Stimulated activated CD4-positive, alpha-beta T cell treated with anti-CD3 and anti-CD28 coated beads, Interleukin-2, amount 100 ng/mL, for 24 hours (primary cell): Measurements from ENCODE around the gene MAP1LC3C.
A peak's percentile ranks its signal among the peaks of the same experiment; 100 is the strongest.
"Not testable (repeated sequence)": the region's sequence is repeated elsewhere in the genome, so short reads cannot be mapped to it uniquely, and the experiment has no call there.

Source experiments
- DNase-seq, 2 donors: peaks; one replicate each; pipeline ENCODE4 v3.0.0-alpha.2; 2020

MAP1LC3C gene

GRCh38 chr1:241990040-241990439 is 8.9 kb downstream of the MAP1LC3C start:
- DNase-seq: no peak

DNA sequence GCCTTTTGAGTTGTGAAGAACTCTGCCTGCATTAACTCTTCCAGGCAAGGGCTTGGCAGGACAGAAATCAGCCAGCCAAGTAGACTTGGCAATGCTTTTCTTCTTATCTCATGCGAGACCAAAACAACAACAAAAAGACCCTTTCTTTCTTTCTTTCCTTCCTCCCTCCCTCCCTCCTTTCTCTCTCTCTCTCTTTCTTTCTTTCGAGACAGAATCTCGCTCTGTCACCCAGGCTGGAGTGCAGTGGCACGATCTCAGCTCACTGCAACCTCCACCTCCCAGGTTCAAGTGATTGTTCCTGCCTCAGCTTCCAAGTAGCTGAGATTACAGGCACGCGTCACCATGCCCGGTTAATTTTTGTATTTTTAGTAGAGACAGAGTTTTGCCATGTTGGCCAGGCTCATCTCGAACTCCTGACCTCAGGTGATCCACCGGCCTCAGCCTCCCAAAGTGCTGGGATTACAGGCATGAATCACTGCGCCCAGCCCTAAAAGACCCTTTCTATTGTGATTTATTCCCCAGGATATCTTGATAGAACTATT is 10.4 kb downstream of the MAP1LC3C start:
- DNase-seq: not testable (repeated sequence)

DNA sequence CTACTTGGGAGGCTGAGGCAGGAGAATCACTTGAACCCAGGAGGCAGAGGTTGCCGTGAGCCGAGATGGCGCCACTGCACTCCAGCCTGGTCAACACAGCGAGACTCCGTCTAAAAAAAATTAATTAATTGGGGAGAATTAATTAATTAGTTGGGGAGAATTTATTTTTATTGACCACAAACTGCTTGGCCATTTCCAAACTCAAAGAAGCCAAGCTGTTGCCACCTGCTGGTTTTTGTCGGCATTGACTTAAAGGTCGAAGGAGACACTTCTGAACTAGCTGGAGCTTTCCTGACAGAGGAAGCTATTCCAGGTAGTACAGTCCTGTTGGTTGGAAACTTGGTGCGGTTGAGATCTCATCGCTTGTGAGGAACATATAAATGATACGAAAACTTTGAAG is 13.1 kb downstream of the MAP1LC3C start:
- DNase-seq: peak in 1 of 2 donors; percentile 18

DNA sequence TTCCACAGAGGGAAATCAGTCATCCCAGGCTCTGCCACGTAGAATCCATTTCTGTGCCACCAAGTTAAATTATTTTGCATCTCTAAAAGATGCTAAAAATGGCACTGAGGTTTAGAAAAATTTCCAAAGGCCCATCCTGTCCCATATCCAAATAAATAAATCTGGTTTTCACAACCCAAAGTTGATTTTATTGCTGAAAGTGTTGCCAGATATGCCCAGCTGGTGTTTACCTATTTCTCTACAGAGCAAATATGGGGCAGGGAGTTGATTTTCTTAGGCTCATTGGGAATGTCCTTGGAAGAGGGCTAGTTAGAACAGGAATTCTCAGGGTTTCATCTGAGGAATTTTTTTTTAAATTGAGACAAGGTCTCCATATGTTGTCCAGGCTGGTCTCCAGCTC is 19.0 kb downstream of the MAP1LC3C start:
- DNase-seq: no peak

- DNase-seq: no peak
Observed at GRCh38 chr1:241979071-241979470, 19.8 kb downstream of the MAP1LC3C start.

DNA sequence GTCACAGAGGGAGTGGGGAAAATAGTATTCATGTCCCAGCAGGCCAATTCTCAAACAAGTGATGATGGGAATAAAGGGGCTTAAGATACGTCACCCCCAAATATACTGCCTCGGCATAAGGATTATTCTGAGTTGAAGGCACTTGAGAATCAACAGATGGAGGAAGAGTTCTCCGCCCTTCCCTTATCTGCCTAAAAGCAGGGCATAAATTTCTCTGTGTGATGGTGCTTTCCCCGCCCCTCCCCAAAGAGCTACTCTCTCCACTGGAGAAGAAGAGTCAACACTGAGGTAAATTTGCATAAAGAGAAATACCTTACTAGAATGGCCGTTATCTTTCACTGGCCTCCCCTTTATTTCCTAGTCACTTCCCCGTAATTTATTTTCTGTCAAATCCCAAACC is 22.7 kb downstream of the MAP1LC3C start:
- no peak for DNase-seq

GRCh38 chr1:241972703-241973369 is 26.1 kb downstream of the MAP1LC3C start:
- no peak for DNase-seq

DNA sequence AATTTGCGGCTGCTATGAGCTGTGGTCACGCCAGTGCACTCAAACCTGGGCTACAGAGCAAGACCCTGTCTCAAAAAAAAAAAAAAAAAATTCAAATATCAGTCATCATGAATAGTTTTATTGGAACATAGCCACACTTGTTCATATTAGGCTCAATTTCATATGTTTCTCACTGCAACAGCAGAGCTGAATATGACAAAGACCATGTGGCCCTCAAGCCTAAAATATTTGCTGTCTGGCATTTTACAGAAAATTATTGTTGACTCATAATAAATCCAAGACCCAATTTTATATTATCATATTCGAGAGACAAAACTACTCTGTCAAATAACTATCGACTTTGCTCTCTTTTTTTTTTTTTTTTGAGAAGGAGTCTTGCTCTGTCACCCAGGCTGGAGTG is 30.3 kb downstream of the MAP1LC3C start:
- no peak for DNase-seq

DNA sequence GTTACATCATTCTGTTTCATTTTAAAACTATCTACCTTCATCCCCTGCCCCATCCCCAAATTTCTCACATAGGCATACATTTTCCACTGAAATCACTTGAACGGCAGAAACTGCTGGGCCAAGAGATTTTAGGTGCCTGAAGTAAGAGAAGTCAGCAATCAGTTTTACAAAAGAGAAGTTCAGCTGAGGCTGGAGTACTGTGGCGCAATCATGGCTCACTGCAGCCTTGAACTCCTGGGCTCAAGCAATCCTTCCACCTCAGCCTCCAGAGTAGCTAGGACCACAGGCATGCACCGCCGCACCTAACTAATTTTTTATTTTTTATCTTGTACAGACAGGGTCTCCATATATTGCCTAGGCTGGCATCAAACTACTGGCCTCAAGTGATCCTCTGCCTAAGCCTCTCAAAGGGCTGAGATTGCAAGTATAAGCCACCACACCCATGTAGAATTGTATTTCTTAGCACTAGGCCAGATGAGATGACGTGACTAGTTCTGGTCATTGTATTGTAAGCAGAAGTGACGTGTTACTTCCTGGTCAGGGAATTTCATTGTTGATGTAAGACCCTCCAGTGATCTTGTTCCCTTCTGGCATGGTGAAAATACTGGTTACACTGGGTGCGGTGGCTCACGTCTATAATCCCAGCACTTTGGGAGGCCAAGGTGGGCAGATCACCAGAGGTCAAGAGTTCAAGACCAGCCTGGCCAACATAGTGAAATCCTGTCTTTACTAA is 34.2 kb downstream of the MAP1LC3C start:
- DNase-seq: no peak

DNA sequence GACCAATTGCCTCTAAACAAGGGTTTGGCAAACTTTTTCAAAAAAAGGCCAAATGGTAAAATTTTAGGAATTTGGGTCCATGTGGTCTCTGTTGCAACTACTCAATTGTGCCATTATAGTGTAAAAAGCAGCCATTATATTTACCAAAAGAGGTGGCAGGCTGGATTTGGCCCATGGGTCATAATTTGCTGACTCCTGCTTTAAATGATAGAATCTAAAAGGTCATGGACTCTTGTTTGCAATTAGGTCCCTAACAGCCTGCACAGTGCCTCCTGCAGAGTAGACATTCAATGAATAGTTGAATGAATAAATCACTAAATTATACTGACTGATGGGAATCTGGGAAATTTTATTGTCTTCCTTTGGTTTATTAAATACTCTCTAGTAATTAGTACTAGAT is 35.2 kb downstream of the MAP1LC3C start:
- no peak for DNase-seq

DNA sequence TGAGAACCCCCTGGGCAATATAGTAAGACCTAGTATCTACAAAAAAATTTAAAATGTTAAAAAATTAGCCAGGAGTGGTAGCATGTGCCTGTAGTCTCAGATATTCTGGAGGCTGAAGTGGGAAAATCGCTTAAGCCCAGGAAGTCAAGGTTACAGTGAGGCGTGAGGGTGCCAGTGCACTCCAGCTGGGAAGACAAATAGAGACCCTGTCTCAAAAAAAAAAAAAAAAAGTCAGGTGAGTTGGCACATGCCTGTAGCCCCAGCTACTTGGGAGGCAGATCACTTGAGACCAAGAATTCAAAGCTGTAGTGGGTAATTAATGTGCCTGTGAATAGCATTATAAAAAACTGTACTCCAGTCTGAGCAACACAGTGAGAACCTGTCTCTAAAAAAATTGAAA is 36.7 kb downstream of the MAP1LC3C start:
- no peak for DNase-seq

DNA sequence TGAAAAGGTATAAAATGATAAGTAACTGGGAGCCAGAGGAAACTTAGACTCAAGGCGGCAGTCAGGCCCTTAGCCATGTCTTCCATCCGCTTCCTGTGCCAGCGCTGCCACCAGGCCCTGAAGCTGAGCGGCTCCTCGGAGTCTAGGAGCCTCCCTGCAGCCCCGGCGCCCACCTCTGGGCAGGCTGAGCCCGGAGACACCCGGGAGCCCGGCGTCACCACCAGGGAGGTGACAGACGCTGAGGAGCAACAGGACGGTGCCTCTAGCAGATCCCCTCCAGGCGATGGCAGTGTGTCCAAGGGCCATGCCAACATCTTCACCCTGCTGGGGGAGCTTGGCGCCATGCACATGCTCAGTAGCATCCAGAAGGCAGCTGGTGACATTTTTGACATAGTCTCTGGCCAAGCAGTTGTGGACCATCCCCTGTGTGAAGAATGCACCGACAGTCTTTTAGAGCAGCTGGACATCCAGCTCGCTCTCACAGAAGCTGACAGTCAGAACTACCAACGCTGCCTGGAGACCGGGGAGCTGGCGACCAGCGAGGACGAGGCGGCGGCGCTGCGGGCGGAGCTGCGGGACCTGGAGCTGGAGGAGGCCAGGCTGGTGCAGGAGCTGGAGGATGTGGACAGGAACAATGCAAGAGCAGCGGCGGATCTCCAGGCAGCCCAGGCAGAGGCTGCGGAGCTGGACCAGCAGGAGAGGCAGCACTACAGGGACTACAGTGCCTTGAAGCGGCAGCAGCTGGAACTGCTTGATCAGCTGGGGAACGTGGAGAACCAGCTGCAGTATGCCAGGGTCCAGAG is 41.0 kb downstream of the MAP1LC3C start, which contains the start of gene BECN2:
BECN2 (plus strand) TSS at position 76 of the 803 bp plus-strand sequence; CDS start at position 76, 0 bp downstream.
- DNase-seq: no peak

GRCh38 chr1:241950390-241950789 is 48.5 kb downstream of the MAP1LC3C start:
- DNase-seq: no peak

GRCh38 chr1:241947354-241947753 is 51.5 kb downstream of the MAP1LC3C start:
- DNase-seq: no peak
